Neuronal stem cell (in vitro differentiated cells): ENCODE data around the gene PSMA7.

Source experiments
- DNase-seq: peaks from one replicate; pipeline ENCODE4 v3.0.0-alpha.2; 2013; ENCODE audit warnings: low spot score
- H2AFZ ChIP-seq: one replicate; pipeline ENCODE4 v1.6.1; 2013; ENCODE audit warnings: mild to moderate bottlenecking, low read length, inconsistent platforms
- H2AK5ac ChIP-seq: 2 replicates; pipeline ENCODE4 v1.6.1; 2013; ENCODE audit warnings: low read depth, mild to moderate bottlenecking, inconsistent platforms, low read length, moderate library complexity, mixed read lengths
- H2BK120ac ChIP-seq: 2 replicates; pipeline ENCODE4 v1.6.1; 2013; ENCODE audit warnings: low read depth, mild to moderate bottlenecking, inconsistent platforms, low read length, moderate library complexity, mixed read lengths
- H2BK12ac ChIP-seq: one replicate; pipeline ENCODE4 v1.6.1; 2013; ENCODE audit warnings: low read length, inconsistent platforms
- H2BK15ac ChIP-seq: 2 replicates; pipeline ENCODE4 v1.6.1; 2013; ENCODE audit warnings: mild to moderate bottlenecking, low read length, inconsistent platforms, mixed read lengths
- H2BK5ac ChIP-seq: one replicate; pipeline ENCODE4 v1.6.1; 2013; ENCODE audit warnings: inconsistent platforms, mild to moderate bottlenecking, low read length, moderate library complexity
- H3K14ac ChIP-seq: one replicate; pipeline ENCODE4 v1.6.1; 2013; ENCODE audit warnings: low read length, inconsistent platforms
- H3K18ac ChIP-seq: 2 replicates; pipeline ENCODE4 v1.6.1; 2013; ENCODE audit warnings: low read length, inconsistent platforms
- H3K23ac ChIP-seq: 2 replicates; pipeline ENCODE4 v1.6.1; 2013; ENCODE audit warnings: low read depth, mild to moderate bottlenecking, mixed read lengths, low read length, inconsistent platforms; ENCODE audit not compliant: poor library complexity
- H3K27ac ChIP-seq: replicated peaks from 3 replicates; pipeline ENCODE4 v1.5.1; 2013; ENCODE audit warnings: low read length, inconsistent platforms
- H3K27me3 ChIP-seq, 3 experiments: 2 replicates each; pipeline ENCODE4 v1.6.1; 2013; ENCODE audit warnings: low read length in 3 of 3, mild to moderate bottlenecking in 2 of 3, inconsistent platforms in 1 of 3, low read depth in 1 of 3, mixed read lengths in 1 of 3, moderate library complexity in 1 of 3; ENCODE audit not compliant: control insufficient read depth in 3 of 3, insufficient read depth in 3 of 3
- H3K36me3 ChIP-seq, 2 donors: replicated peaks in 1 of 2; 2 replicates each; pipeline ENCODE4 v1.6.1; 2013; ENCODE audit warnings: low read length in 2 of 2; ENCODE audit not compliant: control insufficient read depth in 2 of 2, insufficient read depth in 2 of 2
- H3K4ac ChIP-seq: 2 replicates; pipeline ENCODE4 v1.6.1; 2013; ENCODE audit warnings: inconsistent platforms, mild to moderate bottlenecking, low read length, moderate library complexity
- H3K4me1 ChIP-seq, 2 donors: 1 replicate in 1 of 2; 2 replicates in 1 of 2; pipeline ENCODE4 v1.6.1; 2013; ENCODE audit warnings: low read length in 2 of 2, low read depth in 1 of 2; ENCODE audit not compliant: control insufficient read depth in 2 of 2, insufficient read depth in 1 of 2
- H3K4me2 ChIP-seq: one replicate; pipeline ENCODE4 v1.6.1; 2013; ENCODE audit warnings: mild to moderate bottlenecking, low read length, inconsistent platforms; ENCODE audit not compliant: insufficient read depth, poor library complexity, severe bottlenecking
- H3K4me3 ChIP-seq, 2 donors: 2 replicates each; pipeline ENCODE4 v1.5.1; 2013; ENCODE audit warnings: low read length in 2 of 2, mild to moderate bottlenecking in 2 of 2, inconsistent platforms in 1 of 2, moderate library complexity in 1 of 2
- H3K79me1 ChIP-seq: one replicate; pipeline ENCODE4 v1.6.1; 2013; ENCODE audit warnings: low read depth, mild to moderate bottlenecking, inconsistent platforms, low read length, moderate library complexity
- H3K9ac ChIP-seq: one replicate; pipeline ENCODE4 v1.6.1; 2013; ENCODE audit warnings: mild to moderate bottlenecking, low read depth, low read length, inconsistent platforms; ENCODE audit not compliant: poor library complexity
- H3K9me3 ChIP-seq, 2 donors: replicated peaks in 1 of 2; 2 replicates each; pipeline versions ENCODE3 to v1.6.1; 2013; ENCODE audit warnings: low read length in 2 of 2, mild to moderate bottlenecking in 2 of 2, inconsistent platforms in 1 of 2, low read depth in 1 of 2, mixed read lengths in 1 of 2, moderate library complexity in 1 of 2; ENCODE audit not compliant: control insufficient read depth in 2 of 2, insufficient read depth in 1 of 2
- H4K8ac ChIP-seq: one replicate; pipeline ENCODE4 v1.6.1; 2013; ENCODE audit warnings: low read depth, mild to moderate bottlenecking, inconsistent platforms, low read length, moderate library complexity
- H4K91ac ChIP-seq: one replicate; pipeline ENCODE4 v1.6.1; 2013; ENCODE audit warnings: low read length, low read depth, mild to moderate bottlenecking, inconsistent platforms; ENCODE audit not compliant: poor library complexity
- WGBS, 2 donors: extraction: QIAGEN DNeasy Blood & Tissue Kit; methylation state at CpG; one replicate each; pipeline ENCODE4 v1.1.7; 2013; ENCODE audit warnings: missing lambda C conversion rate in 2 of 2, mixed read lengths in 1 of 2; ENCODE audit not compliant: insufficient read length in 2 of 2, insufficient replicate concordance in 1 of 2; ENCODE audit errors: extremely low coverage in 2 of 2; 5-methylcytosine and 5-hydroxymethylcytosine counted together

Gene PSMA7

GRCh38 chr20:62162765-62163484 is 19.7 kb upstream of the PSMA7 start:
- DNase-seq, result no peak
- no CpG with 5 or more reads among the region's 38 CpGs for WGBS, 2 donors
- no peak overlapping the region for H3K4ac ChIP-seq
- H3K18ac ChIP-seq, result no peak overlapping the region
- H2BK120ac ChIP-seq, result no peak overlapping the region
- no peaks in the 10 kb centered on the region for H3K27me3 ChIP-seq
- H3K27ac ChIP-seq, result no peak overlapping the region
- no peaks in the 10 kb centered on the region for H3K9me3 ChIP-seq
- H4K8ac ChIP-seq, result no peak overlapping the region
- H2BK15ac ChIP-seq, result no peak overlapping the region
- peaks cover 15% of the 10 kb centered on the region for H3K79me1 ChIP-seq
- no peaks in the 10 kb centered on the region for H3K4me1 ChIP-seq
- H2AK5ac ChIP-seq, result no peak overlapping the region
- H3K23ac ChIP-seq, result no peak overlapping the region
- H3K14ac ChIP-seq, result no peak overlapping the region
- H2BK12ac ChIP-seq, result no peak overlapping the region
- H3K4me2 ChIP-seq, result no peak overlapping the region
- no peak overlapping the region for H4K91ac ChIP-seq
- H2AFZ ChIP-seq, result no peak overlapping the region
- peak overlapping the region; percentile 60 for H3K9ac ChIP-seq
- H3K4me3 ChIP-seq, result no peak overlapping the region
- peak overlapping the region; percentile 39 for H2BK5ac ChIP-seq
- peaks cover 52 to 87% of the 10 kb centered on the region in 2 donors for H3K36me3 ChIP-seq

GRCh38 chr20:62161347-62161746 is 18.2 kb upstream of the PSMA7 start:
- no peak overlapping the region for H3K27ac ChIP-seq
- H3K4ac ChIP-seq, result no peak overlapping the region
- H2AFZ ChIP-seq, result no peak overlapping the region
- H4K8ac ChIP-seq, result peak overlapping the region; percentile 43
- no peak overlapping the region for H2BK120ac ChIP-seq
- H3K4me1 ChIP-seq, result peaks cover 4% of the 10 kb centered on the region in 2 donors
- no peak overlapping the region for H2BK15ac ChIP-seq
- no peak overlapping the region for H3K14ac ChIP-seq
- DNase-seq, result no peak
- no peak overlapping the region for H3K4me3 ChIP-seq
- no peak overlapping the region for H3K18ac ChIP-seq
- H3K27me3 ChIP-seq, result no peaks in the 10 kb centered on the region
- no peak overlapping the region for H2AK5ac ChIP-seq
- H2BK5ac ChIP-seq, result no peak overlapping the region
- no peaks in the 10 kb centered on the region for H3K9me3 ChIP-seq
- no peak overlapping the region for H3K4me2 ChIP-seq
- no peak overlapping the region for H4K91ac ChIP-seq
- H3K79me1 ChIP-seq, result peaks cover 24% of the 10 kb centered on the region
- peak overlapping the region; percentile 58 for H2BK12ac ChIP-seq
- no CpG with 5 or more reads among the region's 17 CpGs for WGBS, 2 donors
- peaks cover 50 to 81% of the 10 kb centered on the region in 2 donors for H3K36me3 ChIP-seq
- no peak overlapping the region for H3K23ac ChIP-seq
- H3K9ac ChIP-seq, result no peak overlapping the region

- no peak overlapping the region for H3K4me2 ChIP-seq
- peaks cover 47 to 81% of the 10 kb centered on the region in 2 donors for H3K36me3 ChIP-seq
- peaks cover 25% of the 10 kb centered on the region for H3K79me1 ChIP-seq
- no peaks in the 10 kb centered on the region for H3K9me3 ChIP-seq
- no peak overlapping the region for H3K23ac ChIP-seq
- no peak overlapping the region for H4K91ac ChIP-seq
- WGBS, 2 donors, result no CpG with 5 or more reads among the region's 17 CpGs
- no peak overlapping the region for H2AK5ac ChIP-seq
- no peak overlapping the region for H2BK5ac ChIP-seq
- H3K4me3 ChIP-seq, result no peak overlapping the region
- H3K14ac ChIP-seq, result no peak overlapping the region
- H4K8ac ChIP-seq, result no peak overlapping the region
- H3K4ac ChIP-seq, result no peak overlapping the region
- peaks cover 4% of the 10 kb centered on the region in 2 donors for H3K4me1 ChIP-seq
- H2BK120ac ChIP-seq, result no peak overlapping the region
- H2BK12ac ChIP-seq, result no peak overlapping the region
- no peak overlapping the region for H3K9ac ChIP-seq
- no peaks in the 10 kb centered on the region for H3K27me3 ChIP-seq
- H2BK15ac ChIP-seq, result no peak overlapping the region
- no peak for DNase-seq
- H3K18ac ChIP-seq, result no peak overlapping the region
- no peak overlapping the region for H2AFZ ChIP-seq
- no peak overlapping the region for H3K27ac ChIP-seq
These were observed 17.7 kb upstream of the PSMA7 start for GRCh38 chr20:62160876-62161275.

GRCh38 chr20:62160253-62160652 is 17.1 kb upstream of the PSMA7 start:
- Histone ChIP-seq H3K4me1 (peaks cover 4% of the 10 kb centered on the region in 2 donors), H3K27me3 (no peaks in the 10 kb centered on the region), H4K91ac (no peak overlapping the region), H3K14ac (no peak overlapping the region), H3K27ac (no peak overlapping the region), H3K18ac (no peak overlapping the region), H2BK120ac (no peak overlapping the region), H3K4me3 (no peak overlapping the region), H2BK12ac (no peak overlapping the region), H2AK5ac (no peak overlapping the region), H2BK15ac (no peak overlapping the region), H3K23ac (no peak overlapping the region), H3K36me3 (peaks cover 41 to 81% of the 10 kb centered on the region in 2 donors), H2BK5ac (no peak overlapping the region), H3K9ac (no peak overlapping the region), H3K4me2 (no peak overlapping the region), H3K9me3 (no peaks in the 10 kb centered on the region), H3K79me1 (peaks cover 25% of the 10 kb centered on the region), H2AFZ (no peak overlapping the region), H3K4ac (no peak overlapping the region), H4K8ac (no peak overlapping the region)
- no peak for DNase-seq
- WGBS, 2 donors, result no CpG with 5 or more reads among the region's 9 CpGs
